Erythroblast (primary cell): ENCODE data around the gene MRGPRD.
A peak's percentile ranks its signal among the peaks of the same experiment; 100 is the strongest.
"Not testable (repeated sequence)": the region's sequence is repeated elsewhere in the genome, so short reads cannot be mapped to it uniquely, and the experiment has no call there.

Experiments
- DNase-seq, 2 experiments: peaks; one replicate each; lab custom pipeline; 2025; lab: John Stamatoyannopoulos, UW
- GATA1 ChIP-seq: IDR thresholded peaks from 2 replicates; pipeline ENCODE4 v1.6.1; 2011; ENCODE audit warnings: low read depth, mild to moderate bottlenecking, control low read depth, low read length, moderate library complexity
- POLR2A ChIP-seq: IDR thresholded peaks from 2 replicates; pipeline ENCODE4 v1.6.1; 2011; ENCODE audit warnings: mild to moderate bottlenecking, low read length

Gene MRGPRD

DNA sequence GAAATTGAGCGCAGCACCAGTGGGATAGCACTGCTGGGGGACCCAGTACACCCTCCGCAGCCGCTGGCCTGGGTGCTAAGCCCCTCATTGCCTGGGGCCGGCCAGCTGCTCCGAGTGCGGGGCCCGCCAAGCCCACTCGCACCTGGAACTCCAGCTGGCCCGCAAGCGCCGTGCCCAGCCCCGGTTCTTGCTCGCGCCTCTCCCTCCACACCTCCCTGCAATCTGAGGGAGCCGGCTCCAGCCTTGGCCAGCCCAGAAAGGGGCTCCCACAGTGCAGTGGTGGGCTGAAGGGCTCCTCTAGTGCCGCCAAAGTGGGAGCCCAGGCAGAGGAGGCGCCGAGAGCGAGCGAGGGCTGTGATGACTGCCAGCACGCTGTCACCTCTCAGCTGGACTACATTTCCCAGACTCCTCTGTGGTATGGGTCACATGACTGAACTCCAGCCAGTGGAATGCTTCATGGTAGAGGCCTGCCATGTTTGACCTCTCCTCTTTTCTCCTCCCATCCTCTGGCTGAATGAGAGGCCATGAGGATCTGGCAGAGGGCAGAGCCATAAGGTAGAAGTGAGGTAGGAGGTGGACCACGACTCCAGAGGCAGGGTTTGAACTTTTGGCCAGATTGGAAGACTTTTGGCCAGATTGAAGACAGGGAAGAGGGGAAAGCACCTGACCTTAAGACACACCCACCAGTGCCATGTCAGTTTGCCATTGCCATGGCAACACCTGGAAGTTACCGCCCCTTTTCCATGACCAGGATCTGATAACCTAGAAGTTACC is 6.2 kb downstream of the MRGPRD start:
- TF ChIP-seq POLR2A = no peak
- no peak for TF ChIP-seq GATA1
- peak; percentile 32 to 37 for DNase-seq

DNA sequence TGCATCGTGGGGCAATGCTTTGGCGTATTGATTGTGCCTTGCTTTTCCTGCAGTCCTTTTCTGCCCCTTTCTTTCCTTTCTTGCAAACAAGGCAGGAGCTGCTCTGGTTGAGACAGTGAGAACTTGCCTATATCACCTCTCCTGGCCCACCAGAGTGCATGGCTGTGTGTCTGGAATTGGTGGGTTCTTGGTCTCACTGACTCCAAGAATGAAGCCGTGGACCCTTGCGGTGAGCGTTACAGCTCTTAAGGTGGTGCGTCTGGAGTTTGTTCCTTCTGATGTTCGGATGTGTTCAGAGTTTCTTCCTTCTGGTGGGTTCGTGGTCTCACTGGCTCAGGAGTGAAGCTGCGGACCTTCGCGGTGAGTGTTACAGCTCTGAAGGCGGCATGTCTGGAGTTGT is 7.1 kb downstream of the MRGPRD start:
- not testable (repeated sequence) for DNase-seq

DNA sequence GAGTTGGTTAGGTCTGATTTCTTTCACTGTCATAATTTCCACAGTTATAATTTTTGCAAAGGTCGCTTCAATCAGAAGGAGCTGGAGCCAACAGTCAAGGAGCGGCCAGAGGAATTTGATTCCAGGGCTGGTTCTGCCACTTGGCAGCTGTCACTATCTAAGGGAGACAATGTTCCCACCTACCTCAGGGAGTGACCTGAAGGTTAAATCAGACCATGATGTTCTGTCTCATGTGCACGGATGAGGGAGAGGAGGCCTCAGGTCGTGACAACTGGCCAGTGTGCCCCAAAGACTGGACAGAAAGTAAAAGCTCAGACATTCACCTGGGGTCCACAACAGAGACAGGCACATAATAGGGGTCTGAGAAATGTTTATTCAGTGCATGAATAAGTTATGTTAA is 7.6 kb downstream of the MRGPRD start:
- no peak for TF ChIP-seq POLR2A
- TF ChIP-seq GATA1 = no peak
- no peak for DNase-seq

DNA sequence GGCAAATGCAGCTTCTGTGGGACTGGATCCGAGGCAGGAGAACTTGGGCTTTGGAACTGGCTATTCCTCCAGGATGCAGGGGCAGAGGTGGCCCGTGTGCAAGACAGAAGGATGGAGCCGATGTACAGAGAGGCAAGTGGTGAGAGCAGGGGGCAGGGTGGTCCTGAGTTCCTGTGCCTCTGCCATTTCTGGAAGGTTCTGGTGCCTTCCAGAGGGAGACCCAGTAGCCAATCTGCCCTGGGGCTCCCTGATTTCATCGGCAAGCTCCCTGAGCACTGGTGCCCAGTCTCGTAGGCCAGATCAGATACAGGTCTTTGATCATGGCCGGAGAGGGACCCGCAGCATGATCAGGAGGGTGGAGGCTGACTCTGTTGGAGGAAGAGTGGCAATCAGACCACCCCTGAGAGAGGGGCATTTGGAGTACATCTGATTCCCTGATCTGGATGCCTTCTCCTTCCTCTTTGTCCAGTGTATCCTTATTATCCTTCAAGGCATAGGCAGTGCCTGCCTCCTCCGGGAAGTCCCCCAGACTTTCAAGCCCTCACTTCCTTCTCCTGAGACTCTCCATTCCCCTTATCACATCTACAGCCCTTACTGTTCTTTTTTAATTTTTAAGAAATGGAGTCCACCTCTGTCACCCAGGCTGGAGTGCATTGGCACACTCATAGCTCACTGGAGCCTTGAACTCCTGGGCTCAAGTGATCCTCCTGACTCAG is 9.7 kb downstream of the MRGPRD start:
- DNase-seq = no peak
- TF ChIP-seq GATA1 = no peak
- TF ChIP-seq POLR2A = no peak

DNA sequence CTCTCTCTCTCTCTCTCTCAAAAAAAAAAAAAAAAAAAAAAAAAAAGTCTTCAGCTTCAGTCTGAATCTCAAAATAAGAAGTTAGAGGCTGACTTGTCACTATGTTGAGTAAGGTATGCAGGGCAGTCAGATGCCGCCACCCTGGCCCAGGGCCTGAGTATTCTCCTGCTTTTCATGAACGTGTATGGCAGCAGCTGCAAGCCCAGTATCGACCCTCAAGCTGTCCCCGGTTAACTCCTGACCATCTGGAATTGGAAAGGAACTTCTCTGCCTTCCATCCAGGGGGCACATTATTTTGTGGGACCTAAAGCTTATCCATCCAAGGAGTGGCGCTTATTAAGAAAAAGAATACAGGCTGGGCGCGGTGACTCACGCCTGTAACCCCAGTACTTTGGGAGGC is 11.4 kb downstream of the MRGPRD start:
- TF ChIP-seq POLR2A (no peak), GATA1 (no peak)
- no peak for DNase-seq

DNA sequence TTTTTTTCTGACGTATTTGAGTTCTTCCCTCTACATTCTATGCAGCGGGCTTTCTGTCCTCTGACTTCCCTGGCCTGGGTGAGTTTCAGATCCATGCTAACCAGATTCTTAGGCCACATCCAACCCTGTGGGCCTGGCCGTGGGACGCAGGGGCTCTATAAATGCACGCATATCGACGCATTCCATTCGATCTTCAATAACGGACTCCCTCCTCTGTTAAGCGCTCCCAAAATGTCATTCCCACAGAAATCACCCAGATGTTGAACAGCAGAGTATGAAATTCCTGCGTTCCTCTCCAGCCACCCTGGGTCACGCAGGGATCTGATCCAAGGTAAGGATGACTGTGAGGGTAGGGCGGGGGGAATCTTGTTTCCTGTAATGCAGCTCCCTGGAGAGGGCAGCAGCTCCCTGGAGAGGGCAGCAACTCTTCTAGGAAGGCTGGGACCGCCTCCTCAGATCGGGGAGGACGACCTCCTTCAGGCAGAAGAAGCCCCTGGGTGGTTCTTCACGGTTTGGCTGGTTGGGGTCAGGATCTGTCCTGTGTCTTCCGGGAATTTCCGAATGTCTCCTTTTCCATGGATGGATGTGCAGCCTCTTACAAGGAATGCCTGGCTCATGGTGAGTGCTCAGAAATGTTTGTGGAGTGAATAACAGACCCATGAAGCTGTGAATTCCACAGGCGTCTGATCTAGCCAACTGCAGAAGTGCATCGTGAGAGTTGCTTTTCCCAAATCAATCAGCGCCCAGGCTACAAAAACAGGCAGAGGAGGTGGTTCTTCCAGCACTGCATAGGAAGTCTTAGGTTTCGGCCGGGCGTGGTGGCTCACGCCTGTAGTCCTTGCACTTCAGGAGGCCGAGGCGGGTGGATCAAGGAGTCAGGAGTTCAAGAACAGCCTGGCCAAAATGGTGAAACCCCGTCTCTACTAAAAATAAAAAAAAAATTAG is 12.2 kb downstream of the MRGPRD start:
- TF ChIP-seq POLR2A = no peak
- no peak for TF ChIP-seq GATA1
- DNase-seq = no peak

DNA sequence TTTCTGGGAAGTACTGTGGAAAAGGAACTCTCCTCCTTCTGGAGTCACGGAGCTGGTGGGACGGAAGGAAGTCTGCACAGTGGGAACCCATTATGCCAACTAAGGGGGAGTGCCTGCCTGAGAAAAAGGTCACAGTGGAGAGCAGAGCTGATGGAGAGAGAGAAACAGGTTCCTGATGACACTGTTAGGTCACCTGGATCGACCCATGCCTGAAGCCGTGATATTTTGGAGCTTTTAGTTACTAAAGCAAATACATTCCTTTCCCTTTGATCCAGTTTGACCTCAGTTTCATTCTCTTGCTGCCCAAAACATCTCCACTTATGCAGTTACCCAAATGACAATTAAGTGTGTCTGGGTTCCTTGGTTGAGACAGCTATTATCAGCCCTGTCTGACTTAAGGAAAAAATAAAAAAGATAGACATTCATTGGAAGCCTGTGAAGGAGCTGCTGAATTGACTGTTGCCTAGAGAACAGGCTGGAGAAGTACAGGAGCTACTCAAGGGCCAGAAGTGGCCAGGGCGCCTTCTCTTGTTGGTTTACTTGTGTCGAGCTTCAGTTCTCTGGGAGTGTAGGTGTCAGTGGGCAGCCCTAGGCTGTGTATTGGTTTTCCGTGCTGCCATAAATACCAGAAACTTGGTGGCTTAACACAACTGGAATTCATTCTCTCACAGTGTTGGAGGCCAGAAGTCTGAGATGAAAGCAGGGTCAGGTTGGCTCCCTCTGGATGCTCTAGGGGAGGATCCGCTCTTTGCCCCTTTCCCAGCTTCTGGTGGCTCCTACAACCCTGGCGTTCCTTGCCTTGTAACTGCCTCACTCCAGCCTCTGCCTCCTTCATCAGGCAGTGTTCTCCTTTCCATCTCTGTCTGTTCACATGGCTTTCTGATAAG is 13.6 kb downstream of the MRGPRD start:
- no peak for DNase-seq
- TF ChIP-seq POLR2A = no peak
- no peak for TF ChIP-seq GATA1

DNA sequence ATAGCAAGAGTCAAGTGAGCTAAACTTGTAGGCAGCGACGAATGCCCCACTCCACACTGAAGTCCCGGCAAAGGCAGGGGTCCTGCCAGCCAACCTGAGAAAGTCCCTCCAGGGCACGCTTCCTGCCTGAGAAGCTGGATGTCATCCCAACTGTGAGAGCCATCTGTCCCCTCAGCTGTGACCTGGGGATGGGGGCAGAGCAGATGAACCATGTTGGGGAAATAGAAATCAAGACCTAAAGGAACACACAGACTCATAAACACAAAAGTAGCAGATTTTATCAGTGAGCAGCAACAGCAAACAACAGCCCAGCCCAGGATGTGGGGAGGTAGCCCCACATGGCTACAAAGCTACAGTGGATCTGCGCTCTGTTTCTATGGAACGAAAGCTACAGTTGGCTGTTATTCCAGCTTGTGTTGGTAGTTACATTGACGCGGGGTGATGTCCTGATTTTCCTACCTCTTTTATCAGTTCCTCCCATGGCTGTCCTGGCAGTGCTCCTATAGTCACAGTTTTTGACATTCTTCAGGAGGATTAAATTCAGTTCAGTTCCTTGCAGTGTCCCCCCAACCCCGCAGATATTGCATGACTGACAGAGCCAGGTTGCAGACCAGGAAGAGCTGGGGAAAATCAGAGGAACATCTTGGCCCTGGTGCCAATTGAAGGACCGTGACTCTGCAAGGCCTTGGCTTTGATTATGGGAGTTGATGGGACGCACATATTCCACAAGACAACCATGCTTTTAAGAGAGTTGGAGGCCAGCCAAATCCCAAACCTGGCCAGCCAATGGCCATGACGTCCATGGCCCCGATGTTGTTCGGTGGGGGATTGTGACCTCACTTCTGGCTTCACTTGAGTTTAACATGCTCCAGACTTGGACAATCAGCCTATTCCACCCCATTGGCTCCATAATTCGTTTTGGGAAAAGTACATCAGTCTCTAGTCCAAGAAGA is 14.6 kb downstream of the MRGPRD start:
- TF ChIP-seq GATA1 (no peak), POLR2A (no peak)
- DNase-seq = no peak

DNA sequence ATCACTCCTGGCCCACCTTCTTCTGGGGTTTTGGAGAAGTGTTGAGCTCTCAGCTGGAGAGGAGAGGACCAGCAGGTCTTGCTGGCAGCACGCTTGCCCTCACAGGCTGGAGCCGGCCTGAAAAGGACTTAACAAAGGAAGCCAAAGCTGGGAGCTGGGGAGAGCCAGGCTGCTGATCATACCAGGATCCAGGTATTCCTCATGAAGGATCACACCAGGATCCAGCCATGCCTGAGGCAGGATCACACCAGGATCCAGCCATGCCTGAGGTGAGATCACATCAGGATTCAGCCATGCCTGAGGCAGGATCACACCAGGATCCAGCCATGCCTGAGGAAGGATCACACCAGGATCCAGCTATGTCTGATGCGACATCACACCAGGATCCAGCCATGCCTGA is 17.0 kb downstream of the MRGPRD start:
- TF ChIP-seq GATA1 = no peak
- no peak for TF ChIP-seq POLR2A
- DNase-seq = peak; percentile 9 to 13

DNA sequence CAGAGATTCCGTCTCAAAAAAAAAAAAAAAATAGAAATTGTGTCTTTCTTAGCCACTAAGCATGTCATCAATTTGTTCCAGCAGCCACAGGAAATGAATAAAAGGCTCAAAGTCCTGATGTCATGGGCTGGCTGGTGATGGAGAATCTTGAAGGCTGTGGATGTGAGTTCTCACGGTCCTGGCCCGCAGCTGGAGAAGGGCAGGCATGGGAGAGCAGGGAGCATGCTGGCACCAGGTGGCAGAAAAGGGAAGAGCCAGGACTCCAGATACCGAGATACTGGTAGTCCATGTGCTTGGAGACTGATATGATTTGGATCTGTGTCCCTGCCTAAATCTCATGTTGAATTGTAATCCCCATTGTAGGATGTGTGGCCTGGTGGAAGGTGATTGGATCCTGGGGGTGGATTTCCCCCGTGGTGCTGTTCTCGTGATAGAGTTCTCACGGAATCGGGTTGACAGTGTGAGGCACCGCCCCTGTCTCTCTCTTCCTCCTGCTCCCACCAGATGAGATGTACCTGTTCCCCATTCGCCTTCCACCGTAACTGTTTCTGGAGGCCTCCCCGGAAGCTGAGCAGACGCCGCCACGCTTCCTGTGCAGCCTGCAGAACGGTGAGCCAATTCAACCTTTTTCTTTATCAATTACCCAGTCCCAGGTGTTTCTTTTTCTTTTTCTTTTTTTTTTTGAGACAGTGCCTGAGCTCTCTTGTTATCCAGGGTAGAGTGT is 18.1 kb downstream of the MRGPRD start:
- DNase-seq = no peak
- TF ChIP-seq GATA1 (no peak), POLR2A (no peak)

DNA sequence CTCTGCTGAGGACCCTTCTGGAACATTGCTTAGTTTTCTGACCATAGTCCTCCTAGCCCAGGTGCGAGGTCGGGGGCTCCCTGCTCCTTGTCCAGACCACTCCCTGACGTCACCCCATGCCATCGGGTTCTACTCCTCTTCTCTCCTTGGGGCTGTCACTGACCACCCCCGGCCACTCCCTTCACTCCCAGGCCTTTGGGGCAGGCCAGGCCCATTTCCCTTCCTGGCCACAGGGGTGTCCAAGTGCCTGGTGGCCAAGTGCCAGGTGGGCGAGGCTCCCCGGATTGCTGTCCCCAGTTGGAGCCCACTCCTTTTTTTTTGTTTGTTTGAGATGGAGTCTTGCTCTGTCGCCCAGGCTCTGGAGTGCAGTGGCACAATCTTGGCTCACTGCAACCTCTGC is 19.5 kb downstream of the MRGPRD start:
- DNase-seq = no peak
- no peak for TF ChIP-seq POLR2A
- no peak for TF ChIP-seq GATA1

DNA sequence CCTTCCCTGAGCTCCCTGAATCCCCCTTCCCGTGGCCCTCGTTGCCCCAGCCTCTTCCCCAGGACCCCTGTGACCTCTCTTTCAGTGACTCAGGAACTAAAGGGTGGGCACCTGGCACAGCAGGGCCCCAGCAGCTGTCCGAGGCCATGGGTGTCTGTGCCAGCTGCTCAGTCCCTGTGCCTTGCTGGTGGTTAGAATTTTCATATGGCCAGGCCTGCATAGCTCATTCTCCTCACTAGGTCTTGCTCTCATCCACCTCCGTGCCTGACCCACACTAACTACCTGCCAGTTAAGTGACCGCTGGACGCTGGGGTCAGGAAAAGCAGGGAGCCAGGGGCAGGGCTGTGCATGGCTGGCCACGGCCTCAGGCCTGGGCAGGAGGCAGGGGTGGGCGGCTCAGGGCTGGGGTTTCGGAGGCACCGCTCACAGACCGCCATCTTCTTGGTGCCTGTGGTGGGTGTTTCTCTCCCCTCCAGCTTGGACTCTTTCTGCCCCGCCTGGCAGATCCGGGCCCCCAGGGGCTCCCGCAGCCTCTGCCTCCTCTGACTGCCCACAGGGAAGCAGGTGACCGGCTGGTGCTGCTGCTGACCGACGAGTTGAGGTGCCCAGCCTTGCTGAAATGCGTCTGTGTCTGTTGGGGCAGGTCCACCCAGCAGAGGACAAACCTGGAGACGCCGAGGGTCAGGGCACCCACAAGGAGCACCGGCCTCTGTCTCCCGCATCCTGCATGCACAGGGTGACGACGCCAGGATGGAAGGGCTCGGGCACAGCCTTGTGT is 20.3 kb downstream of the MRGPRD start:
- no peak for DNase-seq

More for the DNA sequence above, 20.3 kb downstream of the MRGPRD start:
- no peak for TF ChIP-seq POLR2A
- no peak for TF ChIP-seq GATA1
